ENCODE data around the gene SELENOI.
A peak's percentile ranks its signal among the peaks of the same experiment; 100 is the strongest.

The SELENOI gene

GRCh38 chr2:26337298-26337697 lies 8.6 kb upstream of the SELENOI start:
- TF ChIP-seq ZFX (IDR thresholded peaks at IDR 0.05) (no peak), CTCF (conservative IDR thresholded peaks at IDR 0.05) (no peak)
- no peak overlapping the region for H3K27ac ChIP-seq

- TF ChIP-seq CTCF (conservative IDR thresholded peaks at IDR 0.05) (no peak), ZFX (IDR thresholded peaks at IDR 0.05) (no peak)
- no peak overlapping the region for H3K27ac ChIP-seq
Observed at GRCh38 chr2:26340831-26341230, 5.1 kb upstream of the SELENOI start.

GRCh38 chr2:26344581-26345282 lies 1.2 kb upstream of the SELENOI start:
- peak overlapping the region; percentile 87 for H3K27ac ChIP-seq
- TF ChIP-seq ZFX (IDR thresholded peaks at IDR 0.05): no peak
- TF ChIP-seq CTCF (conservative IDR thresholded peaks at IDR 0.05): no peak

GRCh38 chr2:26345283-26345544 lies 729 bp upstream of the SELENOI start:
- H3K27ac ChIP-seq: peak overlapping the region; percentile 87
- no peak for TF ChIP-seq ZFX (IDR thresholded peaks at IDR 0.05)

GRCh38 chr2:26346454-26347053 lies 611 bp downstream of the SELENOI start, which contains the start of gene ADGRF3:
TSS of gene ADGRF3 (minus strand) at chr2:26346789. CDS start at chr2:26346234, 555 bp downstream.
- TF ChIP-seq ZFX (IDR thresholded peaks at IDR 0.05) (no peak), CTCF (conservative IDR thresholded peaks at IDR 0.05) (no peak)
- H3K27ac ChIP-seq: peak within 1 kb of the TSS; percentile 87

- H3K27ac ChIP-seq: peak overlapping the region; percentile 87; the same call in 1 of the 2 replicates
- TF ChIP-seq CTCF (conservative IDR thresholded peaks at IDR 0.05) (no peak), ZFX (IDR thresholded peaks at IDR 0.05) (no peak)
Observed at GRCh38 chr2:26347286-26347865, 1.4 kb downstream of the SELENOI start.

GRCh38 chr2:26349690-26350089 lies 3.7 kb downstream of the SELENOI start:
- TF ChIP-seq ZFX (IDR thresholded peaks at IDR 0.05): no peak
- TF ChIP-seq CTCF (conservative IDR thresholded peaks at IDR 0.05): no peak
- H3K27ac ChIP-seq: no peak overlapping the region

Measured in C4-2B (cell line).